ENCODE data around the gene PPP1R9B. TPM values are rescaled to one million over a fixed set of nuclear protein-coding genes. Genes with fewer than 3 reads are reported as not detected.

The PPP1R9B gene
- total and polyA plus RNA-seq, 5 donors from 2014 or later, result 0.41 to 85.4 (median 0.45) TPM

DNA sequence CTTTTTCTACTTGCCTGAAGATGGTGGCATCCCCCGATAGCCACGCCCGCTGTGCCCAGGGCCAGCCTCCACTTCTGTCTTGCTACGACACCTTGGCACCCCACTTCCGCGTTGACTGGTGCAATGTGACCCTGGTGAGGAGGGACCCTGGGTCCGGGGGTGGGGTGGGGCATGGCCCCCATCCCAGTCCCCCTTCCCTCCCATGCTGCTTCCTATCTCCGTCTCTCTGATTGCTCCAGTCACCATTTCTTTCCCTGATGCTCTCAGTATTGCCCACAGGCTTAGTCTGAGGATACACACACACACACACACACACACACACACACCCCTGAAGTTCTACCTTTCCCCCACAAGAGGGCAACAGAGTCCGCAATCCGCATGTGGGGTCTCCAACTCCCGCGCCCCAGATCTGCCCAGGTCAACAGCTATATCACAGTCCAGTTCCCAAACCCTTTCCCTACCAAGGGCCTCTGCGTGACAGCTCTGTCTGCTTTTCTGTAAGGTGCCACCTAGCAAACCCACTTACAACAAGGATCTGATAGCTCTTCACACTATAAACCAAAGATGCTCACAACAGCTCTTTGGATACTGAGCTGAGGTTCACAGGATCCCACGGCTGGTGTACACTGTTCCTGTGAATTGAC, 18.8 kb upstream of the PPP1R9B start:
- H3K36me3 Mint-ChIP-seq, result no peaks in the 10 kb centered on the region
- H3K4me1 ChIP-seq (ENCODE audit: control insufficient read depth, insufficient read depth, low read length, poor library complexity, severe bottlenecking), result peaks cover 10% of the 10 kb centered on the region
- peaks cover 0 to 9% (median 7%) of the 10 kb centered on the region in 4 donors for H3K4me1 Mint-ChIP-seq
- no peaks in the 10 kb centered on the region for H3K9me3 ChIP-seq (ENCODE audit: control insufficient read depth in 2 of 2, low read length in 2 of 2)
- H3K9me3 Mint-ChIP-seq, result peaks cover 0 to 4% (median 0%) of the 10 kb centered on the region in 7 donors
- H3K27ac ChIP-seq (ENCODE audit: insufficient read depth, low read length, poor library complexity, severe bottlenecking), result peak overlapping the region; percentile 19
- peak overlapping the region; percentile 1 to 45 (median 30) for H3K4me3 Mint-ChIP-seq
- peaks cover 14% of the 10 kb centered on the region for H3K27me3 Mint-ChIP-seq
- H3K36me3 ChIP-seq (ENCODE audit: control insufficient read depth, insufficient read depth, low read length), result no peaks in the 10 kb centered on the region
- H3K27me3 ChIP-seq (ENCODE audit: control insufficient read depth, insufficient read depth, low read length), result no peaks in the 10 kb centered on the region
- H3K4me3 ChIP-seq (ENCODE audit: low read depth, low read length), result peak overlapping the region; percentile 51
- ATAC-seq (ENCODE audit: low read depth in 2 of 2) (peak; percentile 56 to 68), DNase-seq (peak; percentile 40 to 72 (median 72))
- H3K27ac Mint-ChIP-seq, result peak overlapping the region; percentile 67 to 78 (median 70)

DNA sequence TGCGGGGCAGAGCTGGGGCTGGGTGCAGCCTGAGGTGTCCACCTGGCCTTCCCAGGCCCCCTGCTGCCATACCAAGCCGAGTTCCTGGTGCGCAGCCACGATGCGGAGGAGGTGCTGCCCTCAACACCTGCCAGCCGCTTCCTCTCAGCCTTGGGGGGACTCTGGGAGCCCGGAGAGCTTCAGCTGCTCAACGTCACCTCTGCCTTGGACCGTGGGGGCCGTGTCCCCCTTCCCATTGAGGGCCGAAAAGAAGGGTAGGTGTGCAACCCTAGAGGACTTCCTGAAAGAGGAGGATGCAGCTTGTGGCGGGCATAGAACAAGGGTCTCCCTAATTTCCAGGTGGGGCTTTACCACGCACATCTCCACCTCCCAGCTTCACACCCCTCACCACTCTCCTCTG, 17.8 kb upstream of the PPP1R9B start:
- Mint-ChIP-seq H3K4me1 (peaks cover 0 to 9% (median 7%) of the 10 kb centered on the region in 4 donors), H3K27me3 (peaks cover 12% of the 10 kb centered on the region), H3K27ac (peak overlapping the region in 2 of 3 donors; percentile 67 to 78), H3K9me3 (peaks cover 0 to 4% (median 0%) of the 10 kb centered on the region in 7 donors), H3K4me3 (no peak overlapping the region), H3K36me3 (no peaks in the 10 kb centered on the region)
- Histone ChIP-seq H3K4me1 (ENCODE audit: control insufficient read depth, insufficient read depth, low read length, poor library complexity, severe bottlenecking) (peaks cover 10% of the 10 kb centered on the region), H3K27me3 (ENCODE audit: control insufficient read depth, insufficient read depth, low read length) (no peaks in the 10 kb centered on the region), H3K9me3 (ENCODE audit: control insufficient read depth in 2 of 2, low read length in 2 of 2) (no peaks in the 10 kb centered on the region), H3K27ac (ENCODE audit: insufficient read depth, low read length, poor library complexity, severe bottlenecking) (peak overlapping the region; percentile 19), H3K36me3 (ENCODE audit: control insufficient read depth, insufficient read depth, low read length) (no peaks in the 10 kb centered on the region), H3K4me3 (ENCODE audit: low read depth, low read length) (no peak overlapping the region)
- DNase-seq (no peak), ATAC-seq (ENCODE audit: low read depth in 2 of 2) (no peak)

DNA sequence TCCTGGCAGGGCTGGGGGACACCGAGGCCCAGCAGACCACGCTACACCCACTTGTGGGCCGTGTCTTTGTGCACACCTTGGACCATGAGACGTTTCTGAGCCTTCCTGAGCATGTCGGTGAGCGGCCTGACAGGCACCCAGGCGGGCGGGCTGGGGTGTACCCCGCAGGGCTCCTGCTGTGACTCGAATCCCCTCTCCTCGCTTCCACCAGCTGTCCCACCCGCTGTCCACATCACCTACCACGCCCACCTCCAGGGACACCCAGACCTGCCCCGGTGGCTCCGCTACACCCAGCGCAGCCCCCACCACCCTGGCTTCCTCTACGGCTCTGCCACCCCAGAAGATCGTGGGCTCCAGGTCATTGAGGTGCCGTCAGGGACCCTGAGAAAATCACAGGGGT, 16.9 kb upstream of the PPP1R9B start:
- DNase-seq (no peak), ATAC-seq (ENCODE audit: low read depth in 2 of 2) (no peak)
- H3K4me1 ChIP-seq (ENCODE audit: control insufficient read depth, insufficient read depth, low read length, poor library complexity, severe bottlenecking), result peaks cover 11% of the 10 kb centered on the region
- H3K9me3 Mint-ChIP-seq, result peaks cover 0 to 4% (median 0%) of the 10 kb centered on the region in 7 donors
- no peaks in the 10 kb centered on the region for H3K27me3 ChIP-seq (ENCODE audit: control insufficient read depth, insufficient read depth, low read length)
- peaks cover 10% of the 10 kb centered on the region for H3K27me3 Mint-ChIP-seq
- H3K27ac Mint-ChIP-seq, result no peak overlapping the region
- no peaks in the 10 kb centered on the region for H3K36me3 Mint-ChIP-seq
- no peak overlapping the region for H3K27ac ChIP-seq (ENCODE audit: insufficient read depth, low read length, poor library complexity, severe bottlenecking)
- H3K4me3 Mint-ChIP-seq, result peak overlapping the region in 1 of 4 donors; percentile 47
- H3K9me3 ChIP-seq (ENCODE audit: control insufficient read depth in 2 of 2, low read length in 2 of 2), result no peaks in the 10 kb centered on the region
- no peak overlapping the region for H3K4me3 ChIP-seq (ENCODE audit: low read depth, low read length)
- H3K36me3 ChIP-seq (ENCODE audit: control insufficient read depth, insufficient read depth, low read length), result no peaks in the 10 kb centered on the region
- peaks cover 0 to 12% (median 9%) of the 10 kb centered on the region in 4 donors for H3K4me1 Mint-ChIP-seq

DNA sequence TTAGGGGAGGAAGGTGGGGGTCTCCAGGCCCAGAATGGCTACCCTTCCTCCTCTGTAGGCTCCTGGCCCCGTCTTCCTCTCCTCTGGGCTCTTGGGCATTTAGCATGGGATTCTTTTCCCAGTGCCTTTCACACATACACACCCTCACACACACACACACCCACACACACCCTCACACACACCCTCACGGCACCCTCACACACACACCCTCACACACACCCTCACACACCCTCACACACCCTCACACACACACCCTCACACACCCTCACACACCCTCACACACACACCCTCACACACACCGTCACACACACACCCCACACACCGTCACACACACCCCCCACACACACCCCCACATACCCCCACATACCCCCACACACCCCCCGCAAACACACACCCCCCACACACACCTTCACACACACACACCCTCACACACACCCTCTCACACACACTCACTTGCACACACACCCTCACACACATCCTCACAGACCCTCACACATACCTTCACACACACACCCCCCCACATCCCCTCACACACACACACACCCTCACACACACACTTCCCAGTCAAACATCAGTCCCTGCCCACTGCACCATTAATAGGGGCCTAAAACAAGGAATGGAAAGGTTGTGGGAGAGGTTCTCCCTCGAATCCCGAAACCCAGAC, 16.2 kb upstream of the PPP1R9B start:
- H3K36me3 Mint-ChIP-seq, result no peaks in the 10 kb centered on the region
- Histone ChIP-seq H3K27me3 (ENCODE audit: control insufficient read depth, insufficient read depth, low read length) (no peaks in the 10 kb centered on the region), H3K4me1 (ENCODE audit: control insufficient read depth, insufficient read depth, low read length, poor library complexity, severe bottlenecking) (peaks cover 19% of the 10 kb centered on the region), H3K36me3 (ENCODE audit: control insufficient read depth, insufficient read depth, low read length) (no peaks in the 10 kb centered on the region), H3K4me3 (ENCODE audit: low read depth, low read length) (no peak overlapping the region), H3K9me3 (ENCODE audit: control insufficient read depth in 2 of 2, low read length in 2 of 2) (no peaks in the 10 kb centered on the region), H3K27ac (ENCODE audit: insufficient read depth, low read length, poor library complexity, severe bottlenecking) (no peak overlapping the region)
- peaks cover 2 to 19% (median 12%) of the 10 kb centered on the region in 4 donors for H3K4me1 Mint-ChIP-seq
- H3K9me3 Mint-ChIP-seq, result peaks cover 0 to 4% (median 0%) of the 10 kb centered on the region in 7 donors
- no peak for ATAC-seq (ENCODE audit: low read depth in 2 of 2)
- H3K27me3 Mint-ChIP-seq, result peaks cover 10% of the 10 kb centered on the region
- H3K4me3 Mint-ChIP-seq, result peak overlapping the region in 1 of 4 donors; percentile 47
- no peak overlapping the region for H3K27ac Mint-ChIP-seq
- DNase-seq, result no peak

DNA sequence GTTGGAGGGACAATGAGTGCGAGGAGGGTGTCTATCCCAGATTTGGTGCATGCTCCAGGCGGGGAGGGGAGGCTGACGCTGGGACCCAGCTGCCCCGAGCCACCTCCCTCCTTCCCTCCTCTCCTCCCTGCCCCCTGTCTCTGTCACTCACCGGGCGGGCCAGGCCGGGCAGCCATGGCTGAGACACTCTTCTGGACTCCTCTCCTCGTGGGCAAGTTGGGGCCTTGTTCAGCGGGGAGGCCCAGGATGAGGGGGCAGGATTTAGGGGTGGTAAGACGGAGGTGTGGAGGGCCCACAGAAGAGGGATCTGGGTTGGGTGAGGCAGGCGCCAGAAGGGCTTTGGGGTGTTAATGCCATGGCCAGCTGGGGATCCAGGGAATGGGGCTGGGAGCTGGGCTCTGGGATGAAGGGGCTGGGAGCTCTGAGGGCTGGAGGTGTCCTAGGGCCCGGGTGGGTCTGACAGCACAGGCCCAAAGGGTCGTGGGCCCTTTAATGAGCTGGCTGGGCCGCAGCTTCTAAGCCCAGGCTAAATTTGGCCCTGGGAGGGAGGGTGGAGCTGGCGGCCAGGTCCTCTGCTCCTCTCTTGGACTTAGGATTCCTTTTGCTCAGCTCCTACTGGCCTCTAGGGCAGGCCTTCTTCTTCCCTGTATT, 15.5 kb upstream of the PPP1R9B start, which contains the start of gene SGCA:
Gene SGCA, plus strand, starts transcription at position 139 of the 651 bp plus-strand sequence. Its CDS starts 36 bp downstream, at position 175.
- no peaks in the 10 kb centered on the region for H3K36me3 Mint-ChIP-seq

DNA sequence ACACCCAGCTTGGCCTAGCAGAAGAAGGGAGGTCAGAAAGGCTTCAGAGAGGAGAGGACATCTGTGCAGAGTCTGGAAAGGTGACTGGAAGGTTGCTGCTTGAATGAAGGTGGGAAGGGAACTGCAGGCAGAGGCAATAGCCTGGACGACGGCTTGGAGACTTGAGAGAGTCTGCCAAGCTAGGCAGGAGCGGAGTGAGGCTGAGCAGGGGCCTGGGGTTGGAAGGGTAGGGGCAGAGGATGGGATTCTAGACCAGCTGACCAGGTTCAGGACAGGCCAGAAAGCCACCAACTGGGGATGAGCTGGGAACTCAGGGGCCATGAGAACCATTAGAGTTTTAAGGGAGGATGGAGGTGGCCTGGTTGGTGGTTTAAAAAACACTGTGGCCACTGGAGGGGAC, 15.0 kb upstream of the PPP1R9B start:
- no peak overlapping the region for H3K4me3 ChIP-seq (ENCODE audit: low read depth, low read length)
- Mint-ChIP-seq H3K4me1 (peaks cover 5 to 29% (median 17%) of the 10 kb centered on the region in 4 donors), H3K4me3 (no peak overlapping the region)

More for the DNA sequence above, 15.5 kb upstream of the PPP1R9B start, which contains the start of gene SGCA:
- H3K27me3 ChIP-seq (ENCODE audit: control insufficient read depth, insufficient read depth, low read length), result no peaks in the 10 kb centered on the region
- peaks cover 11% of the 10 kb centered on the region for H3K27me3 Mint-ChIP-seq
- no peak within 1 kb of the TSS for H3K27ac ChIP-seq (ENCODE audit: insufficient read depth, low read length, poor library complexity, severe bottlenecking)
- H3K9me3 Mint-ChIP-seq, result peaks cover 0 to 4% (median 0%) of the 10 kb centered on the region in 7 donors
- H3K9me3 ChIP-seq (ENCODE audit: control insufficient read depth in 2 of 2, low read length in 2 of 2), result no peaks in the 10 kb centered on the region
- no peak within 1 kb of the TSS for H3K4me3 Mint-ChIP-seq
- H3K4me1 ChIP-seq (ENCODE audit: control insufficient read depth, insufficient read depth, low read length, poor library complexity, severe bottlenecking), result peaks cover 25% of the 10 kb centered on the region
- no peaks in the 10 kb centered on the region for H3K36me3 ChIP-seq (ENCODE audit: control insufficient read depth, insufficient read depth, low read length)
- peak within 1 kb of the TSS in 1 of 3 donors; percentile 68 for H3K27ac Mint-ChIP-seq
- no peak within 1 kb of the TSS for H3K4me3 ChIP-seq (ENCODE audit: low read depth, low read length)
- DNase-seq (no peak), ATAC-seq (ENCODE audit: low read depth in 2 of 2) (no peak)
- peaks cover 5 to 26% (median 16%) of the 10 kb centered on the region in 4 donors for H3K4me1 Mint-ChIP-seq

DNA sequence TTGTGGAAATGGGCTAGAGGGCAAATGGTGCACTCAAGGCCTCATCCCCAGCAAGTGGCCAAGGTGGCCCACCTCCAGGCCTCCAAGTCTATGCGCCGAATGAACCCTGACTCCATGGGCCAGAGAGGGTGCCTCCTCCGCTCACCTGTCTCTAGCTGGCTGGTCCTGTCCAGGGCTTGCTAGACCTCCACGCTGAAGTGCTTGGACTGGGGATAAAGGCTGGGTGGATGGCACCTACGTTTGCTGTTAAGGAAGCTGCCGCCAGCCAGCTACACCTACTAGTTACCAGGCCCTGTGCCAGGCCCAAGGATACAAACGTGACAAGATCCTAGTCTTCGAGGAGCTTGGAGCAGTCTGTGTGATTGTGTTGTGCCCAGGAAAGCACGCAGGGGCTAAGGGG, 14.6 kb upstream of the PPP1R9B start:
- no peak overlapping the region for H3K4me3 Mint-ChIP-seq
- peak overlapping the region in 1 of 3 donors; percentile 68 for H3K27ac Mint-ChIP-seq
- H3K4me1 ChIP-seq (ENCODE audit: control insufficient read depth, insufficient read depth, low read length, poor library complexity, severe bottlenecking), result peaks cover 27% of the 10 kb centered on the region

More for the DNA sequence above, 15.0 kb upstream of the PPP1R9B start:
- no peak for DNase-seq
- H3K9me3 Mint-ChIP-seq, result peaks cover 0 to 4% (median 0%) of the 10 kb centered on the region in 7 donors
- no peaks in the 10 kb centered on the region for H3K36me3 Mint-ChIP-seq
- H3K27me3 Mint-ChIP-seq, result peaks cover 14% of the 10 kb centered on the region
- Histone ChIP-seq H3K4me1 (ENCODE audit: control insufficient read depth, insufficient read depth, low read length, poor library complexity, severe bottlenecking) (peaks cover 27% of the 10 kb centered on the region), H3K9me3 (ENCODE audit: control insufficient read depth in 2 of 2, low read length in 2 of 2) (no peaks in the 10 kb centered on the region), H3K27me3 (ENCODE audit: control insufficient read depth, insufficient read depth, low read length) (no peaks in the 10 kb centered on the region), H3K36me3 (ENCODE audit: control insufficient read depth, insufficient read depth, low read length) (no peaks in the 10 kb centered on the region), H3K27ac (ENCODE audit: insufficient read depth, low read length, poor library complexity, severe bottlenecking) (no peak overlapping the region)
- peak overlapping the region in 1 of 3 donors; percentile 68 for H3K27ac Mint-ChIP-seq
- no peak for ATAC-seq (ENCODE audit: low read depth in 2 of 2)

More for the DNA sequence above, 14.6 kb upstream of the PPP1R9B start:
- H3K9me3 Mint-ChIP-seq, result peaks cover 0 to 4% (median 0%) of the 10 kb centered on the region in 7 donors
- ATAC-seq (ENCODE audit: low read depth in 2 of 2), result no peak
- H3K4me3 ChIP-seq (ENCODE audit: low read depth, low read length), result no peak overlapping the region
- no peaks in the 10 kb centered on the region for H3K36me3 Mint-ChIP-seq
- peaks cover 14% of the 10 kb centered on the region for H3K27me3 Mint-ChIP-seq
- no peak overlapping the region for H3K27ac ChIP-seq (ENCODE audit: insufficient read depth, low read length, poor library complexity, severe bottlenecking)
- no peak for DNase-seq
- no peaks in the 10 kb centered on the region for H3K36me3 ChIP-seq (ENCODE audit: control insufficient read depth, insufficient read depth, low read length)
- no peaks in the 10 kb centered on the region for H3K9me3 ChIP-seq (ENCODE audit: control insufficient read depth in 2 of 2, low read length in 2 of 2)
- H3K27me3 ChIP-seq (ENCODE audit: control insufficient read depth, insufficient read depth, low read length), result no peaks in the 10 kb centered on the region
- peaks cover 5 to 29% (median 18%) of the 10 kb centered on the region in 4 donors for H3K4me1 Mint-ChIP-seq
